ENCODE results near the gene CYP17A1. TPM values are rescaled to one million over a fixed set of nuclear protein-coding genes. Genes with fewer than 3 reads are reported as not detected.
A peak's percentile ranks its signal among the peaks of the same experiment; 100 is the strongest.

The CYP17A1 gene
- total and polyA plus RNA-seq, 10 of the 15 experiments (the other 5 are each of a cell fraction or from before 2014, with no cell fraction given): 2.1 TPM; not detected in 9

- BruUV-seq (replicated peaks): TSS peak; percentile 43
- Histone ChIP-seq H4K20me1 (ENCODE audit: control insufficient read depth, insufficient read depth) (no peaks in the 10 kb centered on the region), H2AFZ (ENCODE audit: control insufficient read depth, low read depth, low read length) (no peak overlapping the region), H3K9ac (ENCODE audit: control insufficient read depth, insufficient read depth, low read length) (no peak overlapping the region), H3K4me2 (ENCODE audit: control insufficient read depth, insufficient read depth) (no peak overlapping the region), H3K36me3 (ENCODE audit: control insufficient read depth in 2 of 2, insufficient read depth in 2 of 2, low read length in 1 of 2) (no peaks in the 10 kb centered on the region; a peak in 1 of 4 replicates), H3K27me3 (replicated peaks in 1 of 2; ENCODE audit: control insufficient read depth in 2 of 2, insufficient read depth in 2 of 2, low read length in 1 of 2) (no peaks in the 10 kb centered on the region), H3K79me2 (ENCODE audit: control insufficient read depth, insufficient read depth, low read length) (no peaks in the 10 kb centered on the region), H3K9me3 (replicated peaks; ENCODE audit: control insufficient read depth, insufficient read depth, low read length) (no peaks in the 10 kb centered on the region), H3K4me1 (ENCODE audit: control insufficient read depth, insufficient read depth, low read length) (no peaks in the 10 kb centered on the region), H3K27ac (ENCODE audit: control insufficient read depth, insufficient read depth) (no peak overlapping the region), H3K4me3 (no peak overlapping the region)
- WGBS (ENCODE audit: insufficient coverage, insufficient replicate concordance, low lambda C conversion rate, missing lambda C conversion rate): 89% methylated on average over 2 of the region's 2 CpGs
- TF ChIP-seq RCOR1 (conservative IDR thresholded peaks at IDR 0.05; ENCODE audit: low read depth, low read length) (no peak), RB1 (IDR thresholded peaks at IDR 0.05; ENCODE audit: borderline replicate concordance) (no peak), FOXM1 (IDR thresholded peaks at IDR 0.05; ENCODE audit: low read depth, low read length) (no peak), ZNF24 (IDR thresholded peaks at IDR 0.05) (no peak), HDAC6 (IDR thresholded peaks at IDR 0.05; ENCODE audit: unreplicated experiment) (no peak), USF2 (IDR thresholded peaks at IDR 0.05; ENCODE audit: borderline replicate concordance, low read depth, low read length) (no peak), IRF3 (IDR thresholded peaks at IDR 0.05) (no peak), STAT1 (conservative IDR thresholded peaks at IDR 0.05) (no peak), TCF12 (IDR thresholded peaks at IDR 0.05; ENCODE audit: low read depth, low read length) (no peak), ZBED1 (IDR thresholded peaks at IDR 0.05; ENCODE audit: borderline replicate concordance) (no peak)
- SMC1A ChIA-PET (ENCODE audit: uncharacterized antibody, unreplicated experiment): interaction anchor here (1.4 to 1.6 kb wide), 2 partner anchors 11 to 38 kb away, joined by 3 to 6 read pairs; no protein-coding TSS in a partner anchor
- intact Hi-C loops (cut with micrococcal nuclease; ENCODE audit: unreplicated experiment): no loop called here
- POLR2A ChIA-PET: no interaction called here
- RAD21 ChIA-PET (ENCODE audit: unreplicated experiment): no interaction called here
- ATAC-seq (no peak), FAIRE-seq (no peak), DNase-seq (ENCODE audit: low read depth, low spot score) (no peak)
- in situ Hi-C loops (cut with MboI): no loop called here
- CTCF ChIA-PET: interaction anchor here (0.8 to 2.4 kb wide), 2 partner anchors 11 to 13 kb away, joined by 3 to 5 read pairs; no protein-coding TSS in a partner anchor
Measured at GRCh38 chr10:102863660-102864059, 26.4 kb upstream of the CYP17A1 start.

All from GM12878 (cell line).